ENCODE data around the gene MAB21L4. TPM values are rescaled to one million over a fixed set of nuclear protein-coding genes. Genes with fewer than 3 reads are reported as not detected.

Gene MAB21L4
- total and polyA plus RNA-seq, 7 experiments from 2014 or later = not detected

- no peaks in the 10 kb centered on the region for H3K36me3 ChIP-seq (ENCODE audit: control insufficient read depth in 2 of 3, insufficient read depth in 3 of 3, low read length in 3 of 3)
- Mint-ChIP-seq H3K9me3 (peaks cover 0 to 4% (median 0%) of the 10 kb centered on the region in 11 donors), H3K27me3 (peaks cover 0 to 5% (median 0%) of the 10 kb centered on the region in 5 donors), H3K4me1 (no peaks in the 10 kb centered on the region), H3K36me3 (no peaks in the 10 kb centered on the region), H3K27ac (no peak overlapping the region), H3K4me3 (no peak overlapping the region)
- ChIA-PET POLR2A (no interaction called here), CTCF (interaction anchor here (0.6 to 2.0 kb wide), 3 partner anchors 15 to 1040 kb away, joined by 4 to 8 read pairs (median 5); no protein-coding TSS in a partner anchor)
- H3K9me3 ChIP-seq (ENCODE audit: control insufficient read depth in 2 of 3, low read length in 3 of 3) = no peaks in the 10 kb centered on the region
- no peak overlapping the region for H3K27ac ChIP-seq (ENCODE audit: low read depth, low read length)
- no peak for ATAC-seq
- H3K4me3 ChIP-seq (ENCODE audit: low read length) = no peak overlapping the region
- no peak for DNase-seq
- intact Hi-C loops (cut with micrococcal nuclease) = loop anchor here (1.0 to 10.0 kb wide), 3 partner anchors 325 to 605 kb away; partner anchors contain the start of gene GPC1 (in 1 of the 2)
- H3K4me1 ChIP-seq (ENCODE audit: control insufficient read depth in 2 of 2, insufficient read depth in 2 of 2, low read length in 2 of 2) = no peaks in the 10 kb centered on the region
- H3K27me3 ChIP-seq (ENCODE audit: control insufficient read depth in 2 of 2, insufficient read depth in 2 of 2, low read length in 2 of 2) = no peaks in the 10 kb centered on the region
These were observed 56.5 kb downstream of the MAB21L4 start for GRCh38 chr2:240839152-240840143.

DNA sequence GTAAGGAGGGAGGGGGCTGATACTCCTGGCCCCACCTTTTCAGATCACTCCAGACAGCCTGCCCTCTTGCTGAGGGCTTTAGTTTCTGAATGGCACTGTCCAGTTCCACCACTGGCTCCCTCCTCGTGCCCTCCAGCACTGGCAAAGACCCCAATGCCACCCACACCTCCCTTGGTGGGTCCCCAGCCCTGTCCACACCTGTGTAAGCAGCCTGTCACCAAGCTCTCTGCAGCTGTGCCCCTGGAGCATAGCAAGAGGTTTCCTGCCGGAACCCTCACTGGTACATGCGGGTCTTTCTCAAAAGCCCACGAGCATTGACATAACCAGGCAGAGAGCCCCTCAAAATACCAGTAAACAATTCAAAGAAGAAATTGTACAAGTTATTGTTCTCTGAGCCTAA, 58.3 kb downstream of the MAB21L4 start:
- H3K4me1 Mint-ChIP-seq = no peaks in the 10 kb centered on the region
- Histone ChIP-seq H3K9me3 (ENCODE audit: control insufficient read depth in 2 of 3, low read length in 3 of 3) (no peaks in the 10 kb centered on the region), H3K27ac (ENCODE audit: low read depth, low read length) (no peak overlapping the region), H3K4me1 (ENCODE audit: control insufficient read depth in 2 of 2, insufficient read depth in 2 of 2, low read length in 2 of 2) (peaks cover 2 to 3% of the 10 kb centered on the region in 2 donors), H3K36me3 (ENCODE audit: control insufficient read depth in 2 of 3, insufficient read depth in 3 of 3, low read length in 3 of 3) (no peaks in the 10 kb centered on the region), H3K27me3 (ENCODE audit: control insufficient read depth in 2 of 2, insufficient read depth in 2 of 2, low read length in 2 of 2) (no peaks in the 10 kb centered on the region), H3K4me3 (ENCODE audit: low read length) (no peak overlapping the region)
- H3K9me3 Mint-ChIP-seq = no peaks in the 10 kb centered on the region
- H3K4me3 Mint-ChIP-seq = no peak overlapping the region
- ChIA-PET POLR2A (no interaction called here), CTCF (no interaction called here)
- DNase-seq (no peak), ATAC-seq (no peak)
- H3K36me3 Mint-ChIP-seq = no peaks in the 10 kb centered on the region
- no peak overlapping the region for H3K27ac Mint-ChIP-seq
- peaks cover 0 to 2% (median 0%) of the 10 kb centered on the region in 5 donors for H3K27me3 Mint-ChIP-seq
- intact Hi-C loops (cut with micrococcal nuclease) = loop anchor here (10.0 kb wide), 2 partner anchors 403 to 603 kb away; partner anchors contain the start of gene GPC1 (in 1 of the 2)

- DNase-seq (no peak), ATAC-seq (no peak)
- H3K27me3 Mint-ChIP-seq = no peaks in the 10 kb centered on the region
- H3K36me3 ChIP-seq (ENCODE audit: control insufficient read depth in 2 of 3, insufficient read depth in 3 of 3, low read length in 3 of 3) = no peaks in the 10 kb centered on the region
- ChIA-PET CTCF (interaction anchor here (0.7 kb wide), 1 partner anchor 323 kb away, joined by 4 read pairs; no protein-coding TSS in a partner anchor), POLR2A (no interaction called here)
- no peaks in the 10 kb centered on the region for H3K9me3 ChIP-seq (ENCODE audit: control insufficient read depth in 2 of 3, low read length in 3 of 3)
- H3K4me3 ChIP-seq (ENCODE audit: low read length) = no peak overlapping the region
- H3K4me1 ChIP-seq (ENCODE audit: control insufficient read depth in 2 of 2, insufficient read depth in 2 of 2, low read length in 2 of 2) = peaks cover 5 to 6% of the 10 kb centered on the region in 2 donors
- H3K27ac Mint-ChIP-seq = no peak overlapping the region
- no peaks in the 10 kb centered on the region for H3K9me3 Mint-ChIP-seq
- H3K4me1 Mint-ChIP-seq = peaks cover 0 to under 1% (median 0%) of the 10 kb centered on the region in 7 donors
- no peak overlapping the region for H3K4me3 Mint-ChIP-seq
- H3K27ac ChIP-seq (ENCODE audit: low read depth, low read length) = no peak overlapping the region
- intact Hi-C loops (cut with micrococcal nuclease) = loop anchor here (10.0 kb wide), 2 partner anchors 402 to 602 kb away; partner anchors contain the start of gene GPC1 (in 1 of the 2)
- no peaks in the 10 kb centered on the region for H3K27me3 ChIP-seq (ENCODE audit: control insufficient read depth in 2 of 2, insufficient read depth in 2 of 2, low read length in 2 of 2)
- no peaks in the 10 kb centered on the region for H3K36me3 Mint-ChIP-seq
These were observed 59.0 kb downstream of the MAB21L4 start for GRCh38 chr2:240836781-240837467.

Other genes with a start within 250 kb of the MAB21L4 start
- gene AQP12B, start 213.3 kb downstream of the MAB21L4 start, total RNA-seq = not detected
- gene AQP12B, start 213.3 kb downstream of the MAB21L4 start, polyA plus RNA-seq = not detected
- not detected for gene AQP12A, start 204.3 kb downstream of the MAB21L4 start, total RNA-seq
- not detected for gene AQP12A, start 204.3 kb downstream of the MAB21L4 start, polyA plus RNA-seq
- under 1 TPM in 1 of 5 experiments, not detected in 4; 0.24 TPM for gene KIF1A, start 75.9 kb downstream of the MAB21L4 start, total RNA-seq
- gene KIF1A, start 75.9 kb downstream of the MAB21L4 start, polyA plus RNA-seq = not detected
- gene AGXT, start 27.3 kb downstream of the MAB21L4 start, total RNA-seq = not detected
- not detected for gene AGXT, start 27.3 kb downstream of the MAB21L4 start, polyA plus RNA-seq
- gene CROCC2, start 10.2 kb upstream of the MAB21L4 start, total RNA-seq = under 1 TPM in 1 of 5 experiments, not detected in 4; 0.22 TPM
- not detected for gene CROCC2, start 10.2 kb upstream of the MAB21L4 start, polyA plus RNA-seq
- gene SNED1, start 102.5 kb upstream of the MAB21L4 start, total RNA-seq = 100 to 1,000 TPM in 1 of 5 experiments, 10 to 100 TPM in 4; 20.3 to 120 (median 56.3) TPM
- 1 to 10 TPM; 1.0 to 1.4 TPM for gene SNED1, start 102.5 kb upstream of the MAB21L4 start, polyA plus RNA-seq
- gene MTERF4, start 206.1 kb upstream of the MAB21L4 start, total RNA-seq = 100 to 1,000 TPM in 2 of 5 experiments, 10 to 100 TPM in 3; 45.3 to 214 (median 91.8) TPM
- 10 to 100 TPM; 73.1 to 82.3 TPM for gene MTERF4, start 206.1 kb upstream of the MAB21L4 start, polyA plus RNA-seq